ENCODE results near the gene PMM1. TPM values are rescaled to one million over a fixed set of nuclear protein-coding genes. Genes with fewer than 3 reads are reported as not detected.

PMM1 gene
- total RNA-seq, 2 experiments from 2014 or later, result 17.0 to 40.5 TPM

DNA sequence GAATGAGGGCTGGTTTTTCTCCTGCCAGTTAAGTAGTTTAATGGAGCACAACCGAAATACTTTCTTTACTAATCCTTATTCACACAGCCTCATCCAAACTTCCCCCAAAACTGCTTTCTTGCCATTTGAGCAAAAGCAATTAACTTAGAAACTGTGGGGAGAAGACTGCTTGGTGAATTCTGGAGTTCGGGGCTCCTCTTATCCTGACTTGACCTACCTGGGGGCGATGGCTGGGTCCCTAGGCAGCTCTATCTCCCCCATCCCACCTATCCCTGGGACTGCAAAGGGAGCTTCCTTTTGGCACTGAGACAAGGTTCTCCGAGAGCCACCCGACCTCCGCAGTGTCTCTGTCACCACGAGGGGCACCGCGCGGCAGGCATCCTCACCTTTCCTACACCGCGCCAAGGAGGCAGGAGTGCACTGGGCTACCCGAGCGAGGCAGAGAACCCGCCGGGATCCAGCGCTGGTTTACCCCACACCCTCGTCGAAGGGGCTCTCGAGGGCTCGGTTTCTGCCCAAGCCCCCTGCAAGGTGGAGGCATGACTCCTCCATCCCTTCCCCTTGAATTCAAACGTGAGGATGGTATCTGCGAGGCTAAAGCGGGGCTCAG lies 30.4 kb upstream of the PMM1 start:
- TF ChIP-seq EZH2phosphoT487 (IDR thresholded peaks at IDR 0.05; ENCODE audit: borderline replicate concordance, low read depth, low read length), result no peak
- TF ChIP-seq, protein P1, sequence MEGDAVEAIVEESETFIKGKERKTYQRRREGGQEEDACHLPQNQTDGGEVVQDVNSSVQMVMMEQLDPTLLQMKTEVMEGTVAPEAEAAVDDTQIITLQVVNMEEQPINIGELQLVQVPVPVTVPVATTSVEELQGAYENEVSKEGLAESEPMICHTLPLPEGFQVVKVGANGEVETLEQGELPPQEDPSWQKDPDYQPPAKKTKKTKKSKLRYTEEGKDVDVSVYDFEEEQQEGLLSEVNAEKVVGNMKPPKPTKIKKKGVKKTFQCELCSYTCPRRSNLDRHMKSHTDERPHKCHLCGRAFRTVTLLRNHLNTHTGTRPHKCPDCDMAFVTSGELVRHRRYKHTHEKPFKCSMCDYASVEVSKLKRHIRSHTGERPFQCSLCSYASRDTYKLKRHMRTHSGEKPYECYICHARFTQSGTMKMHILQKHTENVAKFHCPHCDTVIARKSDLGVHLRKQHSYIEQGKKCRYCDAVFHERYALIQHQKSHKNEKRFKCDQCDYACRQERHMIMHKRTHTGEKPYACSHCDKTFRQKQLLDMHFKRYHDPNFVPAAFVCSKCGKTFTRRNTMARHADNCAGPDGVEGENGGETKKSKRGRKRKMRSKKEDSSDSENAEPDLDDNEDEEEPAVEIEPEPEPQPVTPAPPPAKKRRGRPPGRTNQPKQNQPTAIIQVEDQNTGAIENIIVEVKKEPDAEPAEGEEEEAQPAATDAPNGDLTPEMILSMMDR (conservative IDR thresholded peaks at IDR 0.05; ENCODE audit: low read length), result peak; percentile 46; the same call in 1 of the 2 replicates
- Histone ChIP-seq H3K4me3 (ENCODE audit: low read depth, low read length, poor library complexity, severe bottlenecking) (peak overlapping the region; percentile 78), H3K79me2 (ENCODE audit: insufficient read depth, low read depth, low read length) (peaks cover 87% of the 10 kb centered on the region), H4K20me1 (ENCODE audit: insufficient read depth, low read length) (peaks cover 28% of the 10 kb centered on the region), H3K9me3 (ENCODE audit: low read length) (no peaks in the 10 kb centered on the region), H3K9me2 (ENCODE audit: insufficient read depth, low read length) (no peaks in the 10 kb centered on the region), H2AFZ (ENCODE audit: low read length) (peak overlapping the region; percentile 35), H3K4me2 (ENCODE audit: low read length) (peak overlapping the region; percentile 89), H3K4me1 (ENCODE audit: insufficient read depth, low read length, poor library complexity, severe bottlenecking) (peaks cover 29% of the 10 kb centered on the region), H3K36me3 (ENCODE audit: insufficient read depth, low read length) (peaks cover 38% of the 10 kb centered on the region), H3K27ac (ENCODE audit: low read depth, low read length, poor library complexity, severe bottlenecking) (peak overlapping the region; percentile 67)
- DNase-seq (ENCODE audit: low spot score), result peak; percentile 67
- intact Hi-C loops (cut with micrococcal nuclease; ENCODE audit: unreplicated experiment), result loop anchor here (2.0 to 5.0 kb wide), 2 partner anchors 47 to 75 kb away; partner anchors contain the start of gene POLR3H
- POLR2A ChIA-PET, result interaction anchor here (0.7 to 2.3 kb wide), 3 partner anchors 23 to 1572 kb away, joined by 3 to 14 read pairs (median 4); partner anchors contain the start of gene PMM1
- no TSS peak for BruUV-seq (replicated peaks)
- CTCF ChIA-PET (ENCODE audit: unreplicated experiment), result no interaction called here

DNA sequence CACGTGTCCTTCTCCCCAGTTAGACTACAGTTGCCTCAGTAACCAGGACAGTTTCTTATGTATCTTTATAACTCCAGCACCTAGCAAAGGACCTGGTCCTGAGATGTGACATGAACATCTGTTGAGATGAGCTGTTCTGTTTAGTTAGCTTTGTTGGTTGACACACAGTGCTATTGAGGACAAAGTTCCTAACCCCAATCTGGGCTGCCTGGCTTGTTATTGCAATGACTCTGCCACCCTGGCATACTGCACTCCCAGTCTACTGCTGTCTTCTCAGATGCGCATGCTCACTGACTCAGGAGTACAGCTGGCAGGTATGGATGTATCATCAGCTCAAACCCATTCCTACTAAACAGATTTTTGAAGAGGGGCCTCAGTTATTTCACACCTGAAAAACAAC lies 23.8 kb upstream of the PMM1 start:
- peaks cover 47% of the 10 kb centered on the region for H3K36me3 ChIP-seq (ENCODE audit: insufficient read depth, low read length)
- peaks cover 16% of the 10 kb centered on the region; the same call in 1 of the 2 replicates for H4K20me1 ChIP-seq (ENCODE audit: insufficient read depth, low read length)
- H2AFZ ChIP-seq (ENCODE audit: low read length), result no peak overlapping the region
- TF ChIP-seq, protein P1 (conservative IDR thresholded peaks at IDR 0.05; ENCODE audit: low read length), result no peak
- TF ChIP-seq EZH2phosphoT487 (IDR thresholded peaks at IDR 0.05; ENCODE audit: borderline replicate concordance, low read depth, low read length), result no peak
- no peak for DNase-seq (ENCODE audit: low spot score)
- no peak overlapping the region for H3K4me2 ChIP-seq (ENCODE audit: low read length)
- H3K9me3 ChIP-seq (ENCODE audit: low read length), result no peaks in the 10 kb centered on the region
- ChIA-PET CTCF (ENCODE audit: unreplicated experiment) (no interaction called here), POLR2A (interaction anchor here (0.7 kb wide), 1 partner anchor 89 kb away, joined by 4 read pairs; no protein-coding TSS in a partner anchor)
- peaks cover 34% of the 10 kb centered on the region for H3K79me2 ChIP-seq (ENCODE audit: insufficient read depth, low read depth, low read length)
- no peaks in the 10 kb centered on the region for H3K9me2 ChIP-seq (ENCODE audit: insufficient read depth, low read length)
- intact Hi-C loops (cut with micrococcal nuclease; ENCODE audit: unreplicated experiment), result no loop called here
- H3K4me1 ChIP-seq (ENCODE audit: insufficient read depth, low read length, poor library complexity, severe bottlenecking), result peaks cover 12% of the 10 kb centered on the region
- H3K27ac ChIP-seq (ENCODE audit: low read depth, low read length, poor library complexity, severe bottlenecking), result no peak overlapping the region
- no peak overlapping the region for H3K4me3 ChIP-seq (ENCODE audit: low read depth, low read length, poor library complexity, severe bottlenecking)
- BruUV-seq (replicated peaks), result no TSS peak

All from OCI-LY7 (cell line).